WI38 (cell line): Measurements from ENCODE around the gene TOMM7.

ENCODE experiments used
- H3K4me3 ChIP-seq: 2 replicates; pipeline ENCODE4 v1.5.1; 2011; ENCODE audit warnings: low read depth, mild to moderate bottlenecking, control low read depth, low read length
- TF ChIP-seq, protein P1 (sequence below): IDR thresholded peaks from 2 replicates; pipeline ENCODE4 v1.5.1; 2012; ENCODE audit warnings: low read depth, mild to moderate bottlenecking, control low read depth, low read length

TOMM7 gene

DNA sequence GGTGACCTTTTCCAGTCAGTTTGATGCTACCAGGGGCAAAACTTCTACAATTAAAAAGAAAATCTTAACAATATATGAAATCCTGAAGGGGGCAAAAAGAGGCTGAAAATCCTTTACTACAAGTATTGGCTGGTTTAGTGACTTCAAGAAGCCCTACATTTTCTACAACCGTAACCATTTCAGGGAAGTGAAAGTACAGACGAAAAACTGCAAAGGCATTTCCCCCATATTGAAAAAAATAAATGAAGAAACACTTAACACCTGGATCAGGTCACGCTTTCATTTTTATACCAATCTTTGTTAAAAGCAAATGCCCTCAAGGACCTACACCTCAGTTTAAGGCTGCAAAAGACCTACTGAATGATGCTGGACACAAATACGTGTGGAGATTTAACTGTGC, 57.0 kb downstream of the TOMM7 start:
- H3K4me3 ChIP-seq: no peak overlapping the region
- TF ChIP-seq, protein P1, sequence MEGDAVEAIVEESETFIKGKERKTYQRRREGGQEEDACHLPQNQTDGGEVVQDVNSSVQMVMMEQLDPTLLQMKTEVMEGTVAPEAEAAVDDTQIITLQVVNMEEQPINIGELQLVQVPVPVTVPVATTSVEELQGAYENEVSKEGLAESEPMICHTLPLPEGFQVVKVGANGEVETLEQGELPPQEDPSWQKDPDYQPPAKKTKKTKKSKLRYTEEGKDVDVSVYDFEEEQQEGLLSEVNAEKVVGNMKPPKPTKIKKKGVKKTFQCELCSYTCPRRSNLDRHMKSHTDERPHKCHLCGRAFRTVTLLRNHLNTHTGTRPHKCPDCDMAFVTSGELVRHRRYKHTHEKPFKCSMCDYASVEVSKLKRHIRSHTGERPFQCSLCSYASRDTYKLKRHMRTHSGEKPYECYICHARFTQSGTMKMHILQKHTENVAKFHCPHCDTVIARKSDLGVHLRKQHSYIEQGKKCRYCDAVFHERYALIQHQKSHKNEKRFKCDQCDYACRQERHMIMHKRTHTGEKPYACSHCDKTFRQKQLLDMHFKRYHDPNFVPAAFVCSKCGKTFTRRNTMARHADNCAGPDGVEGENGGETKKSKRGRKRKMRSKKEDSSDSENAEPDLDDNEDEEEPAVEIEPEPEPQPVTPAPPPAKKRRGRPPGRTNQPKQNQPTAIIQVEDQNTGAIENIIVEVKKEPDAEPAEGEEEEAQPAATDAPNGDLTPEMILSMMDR: no peak
